Spleen (tissue), 7 donors: ENCODE data around the gene TIPARP.

ENCODE experiments used
- POLR2A ChIP-seq, 3 donors: fragments of 450-650 bp; IDR thresholded peaks; one replicate each; pipeline ENCODE4 v1.5.1; 2017; ENCODE audit warnings: antibody characterized with exemption in 3 of 3, mild to moderate bottlenecking in 1 of 3
- POLR2AphosphoS5 ChIP-seq, 3 donors: sonication (generic); formaldehyde crosslinking; IDR thresholded peaks; one replicate each; pipeline ENCODE4 v1.5.1; 2017; ENCODE audit warnings: antibody characterized with exemption in 3 of 3
- TF ChIP-seq, protein P1 (sequence below), 11 experiments: fragments of 200-600 bp in 7 of 11; fragments of 450-650 bp in 4 of 11; sonication (generic) in 4 of 11; IDR thresholded peaks in 8 of 11; conservative IDR thresholded peaks in 3 of 11; 1 replicate in 7 of 11; 2 replicates in 4 of 11; pipeline versions ENCODE4 v1.4.0 to v1.8.0; 2016 to 2021; ENCODE audit warnings: antibody characterized with exemption in 11 of 11, inconsistent platforms in 4 of 11, mild to moderate bottlenecking in 1 of 11
- donor health status: DM: no; HTN: no; CAD: no; lungs with moderate emphysema.
- donor health status: DM: no; HTN: no; CAD: no.
- donor health status: DM: no; HTN: no; CAD: no.

GRCh38 chr3:156638271-156638670 lies 36.1 kb upstream of the TIPARP start:
- no peak for TF ChIP-seq POLR2A (IDR thresholded peaks at IDR 0.05)
- TF ChIP-seq, protein P1, sequence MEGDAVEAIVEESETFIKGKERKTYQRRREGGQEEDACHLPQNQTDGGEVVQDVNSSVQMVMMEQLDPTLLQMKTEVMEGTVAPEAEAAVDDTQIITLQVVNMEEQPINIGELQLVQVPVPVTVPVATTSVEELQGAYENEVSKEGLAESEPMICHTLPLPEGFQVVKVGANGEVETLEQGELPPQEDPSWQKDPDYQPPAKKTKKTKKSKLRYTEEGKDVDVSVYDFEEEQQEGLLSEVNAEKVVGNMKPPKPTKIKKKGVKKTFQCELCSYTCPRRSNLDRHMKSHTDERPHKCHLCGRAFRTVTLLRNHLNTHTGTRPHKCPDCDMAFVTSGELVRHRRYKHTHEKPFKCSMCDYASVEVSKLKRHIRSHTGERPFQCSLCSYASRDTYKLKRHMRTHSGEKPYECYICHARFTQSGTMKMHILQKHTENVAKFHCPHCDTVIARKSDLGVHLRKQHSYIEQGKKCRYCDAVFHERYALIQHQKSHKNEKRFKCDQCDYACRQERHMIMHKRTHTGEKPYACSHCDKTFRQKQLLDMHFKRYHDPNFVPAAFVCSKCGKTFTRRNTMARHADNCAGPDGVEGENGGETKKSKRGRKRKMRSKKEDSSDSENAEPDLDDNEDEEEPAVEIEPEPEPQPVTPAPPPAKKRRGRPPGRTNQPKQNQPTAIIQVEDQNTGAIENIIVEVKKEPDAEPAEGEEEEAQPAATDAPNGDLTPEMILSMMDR (IDR thresholded peaks at IDR 0.05 in 8 of 11, conservative IDR thresholded peaks at IDR 0.05 in 3 of 11), result no peak
- no peak for TF ChIP-seq POLR2AphosphoS5 (IDR thresholded peaks at IDR 0.05)
